Iris pigment epithelial cell (primary cell): ENCODE results near the gene IP6K1.
A peak's percentile ranks its signal among the peaks of the same experiment; 100 is the strongest.
"Not testable (repeated sequence)": the region's sequence is repeated elsewhere in the genome, so short reads cannot be mapped to it uniquely, and the experiment has no call there.

Experiments used
- DNase-seq: peaks from one replicate; pipeline ENCODE4 v3.0.0-alpha.2; 2011; ENCODE audit warnings: low read depth

The IP6K1 gene

DNA sequence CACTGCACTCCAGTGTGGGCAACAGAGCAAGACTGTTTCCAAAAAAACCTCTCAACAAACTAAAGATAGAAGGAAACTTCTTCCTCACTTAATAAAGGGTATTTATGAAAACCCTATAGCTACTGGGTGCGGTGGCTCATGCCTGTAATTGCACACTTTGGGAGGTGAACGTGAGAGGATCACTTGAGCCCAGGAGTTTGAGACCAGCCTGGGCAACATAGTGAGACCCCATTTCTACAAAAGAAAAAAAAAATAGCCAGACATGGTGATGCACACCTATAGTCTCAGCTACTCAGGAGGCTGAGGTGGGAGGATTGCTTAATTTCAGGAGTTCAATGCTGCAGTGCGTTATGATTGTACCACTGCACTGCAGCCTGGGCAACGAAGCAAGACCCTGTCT, 22.4 kb downstream of the IP6K1 start:
- no peak for DNase-seq

DNA sequence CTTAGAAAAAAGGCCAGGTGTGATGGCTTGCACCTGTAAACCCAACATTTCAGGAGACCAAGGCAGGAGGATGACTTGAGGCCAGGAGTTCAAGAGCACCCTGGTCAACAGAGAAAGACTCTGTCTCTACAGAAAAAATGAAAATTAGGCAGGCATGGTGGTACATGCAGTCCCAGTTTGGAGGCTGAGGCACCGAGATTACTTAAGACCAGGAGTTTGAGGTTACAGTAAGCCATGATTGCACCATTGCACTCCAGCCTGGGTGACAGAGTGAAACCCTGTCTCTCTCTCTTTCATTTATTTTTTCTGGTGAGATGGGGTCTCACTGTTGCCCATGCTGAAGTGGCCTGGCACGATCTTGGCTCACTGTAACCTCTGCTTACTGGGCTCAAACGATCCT, 24.7 kb downstream of the IP6K1 start:
- peak; percentile 41 for DNase-seq

DNA sequence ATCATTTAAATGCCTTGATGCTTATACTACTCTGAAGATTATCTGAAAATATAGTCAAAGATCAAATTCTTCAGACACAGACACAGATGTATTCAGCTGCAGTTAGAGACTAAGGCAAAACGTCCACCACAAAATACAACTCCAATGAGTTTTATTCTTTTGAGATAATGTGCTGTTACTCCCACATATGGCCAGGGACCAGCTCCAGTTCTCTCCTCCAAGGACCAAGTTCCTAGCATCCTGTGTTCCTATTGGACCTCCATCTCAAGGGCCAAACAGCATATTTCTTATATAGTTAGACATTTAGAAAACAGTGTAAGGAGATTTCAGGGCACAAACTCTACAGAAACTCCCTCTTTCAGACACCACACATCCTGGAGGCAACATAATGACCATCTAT, 27.1 kb downstream of the IP6K1 start:
- DNase-seq, result no peak

DNA sequence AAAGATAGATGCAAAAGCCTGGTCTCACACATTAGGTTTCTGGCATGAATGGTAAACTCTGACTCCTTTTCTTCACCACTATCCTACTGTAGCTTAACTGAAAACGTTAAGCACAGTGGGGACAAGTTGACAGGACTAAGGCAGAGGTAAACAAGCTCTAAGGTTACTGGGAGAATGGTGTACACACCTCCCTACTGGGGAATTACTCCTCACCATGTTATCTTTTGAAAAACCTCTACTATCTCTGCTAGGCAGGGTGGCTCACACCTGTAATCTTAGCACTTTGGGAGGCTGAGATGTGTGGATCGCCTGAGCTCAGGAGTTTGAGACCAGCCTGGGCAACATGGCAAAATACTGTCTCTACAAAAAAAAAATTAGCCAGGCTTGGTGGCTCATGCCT, 29.1 kb downstream of the IP6K1 start:
- no peak for DNase-seq

DNA sequence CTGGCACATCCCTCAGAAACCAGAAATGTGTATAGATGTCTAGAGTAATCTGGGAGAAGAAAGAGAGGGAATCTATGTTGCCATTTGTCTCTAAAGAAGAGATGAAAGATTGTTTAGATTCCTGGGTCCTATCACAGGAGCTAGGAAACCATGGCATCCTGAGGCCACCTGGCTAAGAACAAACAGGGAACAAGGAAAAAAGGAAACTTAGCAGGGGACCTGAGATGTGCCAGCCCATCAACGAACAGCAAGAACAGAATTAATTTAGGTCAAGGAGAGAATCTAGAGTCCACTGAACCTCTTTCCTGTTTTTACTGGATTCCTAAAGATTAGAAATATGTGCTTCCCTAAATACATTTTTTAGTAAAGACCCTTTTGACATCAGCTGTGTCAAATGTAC, 30.3 kb downstream of the IP6K1 start:
- DNase-seq, result no peak

DNA sequence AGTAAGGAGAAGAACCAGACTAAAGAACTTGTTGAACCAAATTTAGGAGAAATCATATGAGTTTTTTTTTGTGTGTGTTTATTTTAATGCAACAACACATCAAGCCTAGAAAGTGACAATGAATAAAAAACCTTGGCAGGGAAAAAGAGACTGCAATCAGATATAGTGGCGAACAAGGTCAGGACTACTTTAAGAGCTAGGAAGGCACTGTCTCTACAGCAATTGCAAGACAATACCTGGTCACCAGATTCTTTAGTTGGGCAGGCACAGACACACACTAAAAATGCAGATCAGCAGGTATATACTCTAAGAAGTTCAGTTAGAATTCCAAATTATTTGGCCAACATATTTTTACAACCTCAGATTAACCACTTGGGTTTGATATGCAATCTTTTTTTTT, 31.8 kb downstream of the IP6K1 start:
- no peak for DNase-seq

DNA sequence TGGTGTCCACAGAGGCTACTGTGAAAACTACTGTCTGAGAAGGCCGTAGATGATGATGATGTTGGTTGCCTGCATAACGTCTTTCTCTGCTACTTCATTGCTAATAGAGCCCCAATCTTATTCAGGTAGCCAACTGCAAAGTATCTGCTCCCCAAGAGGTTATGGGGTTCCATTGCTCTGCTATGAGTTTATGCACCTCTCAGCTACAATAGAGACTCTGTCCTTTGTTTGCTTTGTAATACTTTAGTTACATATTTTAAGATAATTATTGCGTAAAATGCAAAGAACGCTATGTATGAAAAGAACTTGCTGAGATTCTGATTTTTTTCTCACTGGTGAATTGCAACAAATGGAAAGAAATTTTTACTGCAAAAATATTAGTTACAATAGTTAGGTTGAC, 34.8 kb downstream of the IP6K1 start:
- DNase-seq, result no peak

DNA sequence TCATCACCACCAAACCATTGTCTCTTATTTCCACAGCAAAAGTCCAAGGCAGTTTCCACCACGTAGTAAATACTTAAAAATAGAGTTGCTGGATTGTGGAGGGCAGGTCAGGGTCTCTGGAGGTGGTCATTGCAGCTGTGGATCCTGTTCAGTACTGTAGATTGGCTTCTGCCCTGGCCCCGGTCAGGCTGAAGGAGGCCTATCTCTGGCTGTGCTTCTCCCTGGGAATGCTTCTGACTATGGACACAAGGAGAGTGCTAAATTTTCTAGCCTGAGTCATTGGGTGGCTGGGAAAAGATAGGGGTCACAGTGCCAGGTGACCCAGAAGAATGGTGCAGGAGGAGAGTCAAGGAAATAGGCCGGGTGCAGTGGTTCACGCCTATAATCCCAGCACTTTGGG, 36.3 kb downstream of the IP6K1 start:
- peak; percentile 29 for DNase-seq

DNA sequence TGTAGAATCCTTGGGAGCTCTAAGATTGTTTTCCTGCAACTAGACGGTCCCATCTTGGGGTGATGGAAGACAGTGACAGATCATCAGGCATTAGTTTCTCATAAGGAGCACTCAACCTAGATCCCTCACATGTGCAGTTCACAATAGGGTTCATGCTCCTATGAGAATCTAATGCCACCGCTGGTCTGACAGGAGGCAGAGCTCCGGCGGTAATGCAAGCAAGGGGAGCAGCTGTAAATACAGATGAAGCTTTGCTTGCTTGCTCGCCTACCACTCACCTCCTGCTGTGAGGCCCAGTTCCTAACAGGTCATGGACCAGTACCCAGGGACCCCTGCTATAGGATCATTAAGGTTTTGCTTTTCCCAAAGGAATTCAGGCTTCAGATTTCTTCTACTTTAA, 37.5 kb downstream of the IP6K1 start:
- not testable (repeated sequence) for DNase-seq

DNA sequence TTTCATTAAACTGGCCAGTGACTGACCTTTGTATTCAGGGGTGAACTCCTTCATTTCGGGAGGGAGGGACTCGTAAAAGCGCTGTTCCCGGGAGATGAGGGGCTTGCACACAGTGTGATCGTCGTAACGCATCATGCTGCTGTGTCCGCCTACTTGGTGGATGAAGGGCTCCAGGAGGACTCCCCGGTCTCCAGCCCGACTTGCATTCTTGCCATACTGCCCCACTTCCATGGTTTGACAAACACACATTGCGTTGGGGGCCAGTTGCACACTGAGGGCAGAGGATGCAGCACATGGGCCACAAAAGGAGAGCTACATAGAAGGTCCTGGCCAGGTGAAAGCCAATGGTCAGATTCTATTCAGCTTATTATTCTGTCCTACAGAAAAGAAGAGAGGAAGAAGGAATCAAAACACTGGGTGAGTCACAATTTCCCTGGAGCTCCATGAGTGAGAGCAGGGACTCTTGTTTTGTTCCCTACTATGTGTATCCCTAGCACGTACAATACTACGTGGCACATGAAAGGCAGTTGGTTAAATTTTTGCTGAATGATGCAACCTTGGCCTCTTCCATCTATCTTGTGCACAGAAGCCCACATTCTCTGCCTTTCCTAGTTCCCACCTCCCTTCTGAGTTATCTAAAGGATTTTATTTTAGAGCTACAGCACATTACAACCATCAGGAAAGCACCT, 38.4 kb downstream of the IP6K1 start:
- peak; percentile 92 for DNase-seq

DNA sequence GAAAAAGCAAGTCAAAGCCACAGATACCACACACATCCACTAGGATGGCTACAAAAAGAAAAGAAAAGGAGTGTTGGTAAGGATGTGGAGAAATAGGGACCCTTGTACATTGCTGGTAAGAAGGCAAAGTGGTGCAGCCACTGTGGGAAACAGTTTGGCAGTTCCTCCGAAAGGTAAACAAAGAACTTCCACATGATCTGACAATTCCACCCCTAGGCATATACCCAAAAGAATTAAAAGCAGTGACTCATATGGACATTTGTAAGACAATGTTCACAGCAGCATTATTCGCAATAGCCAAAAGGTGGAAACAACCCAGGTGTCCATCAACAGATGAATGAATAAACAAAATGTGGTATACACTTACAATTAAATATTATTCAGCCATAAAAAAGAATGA, 40.4 kb downstream of the IP6K1 start:
- DNase-seq, result peak; percentile 74

DNA sequence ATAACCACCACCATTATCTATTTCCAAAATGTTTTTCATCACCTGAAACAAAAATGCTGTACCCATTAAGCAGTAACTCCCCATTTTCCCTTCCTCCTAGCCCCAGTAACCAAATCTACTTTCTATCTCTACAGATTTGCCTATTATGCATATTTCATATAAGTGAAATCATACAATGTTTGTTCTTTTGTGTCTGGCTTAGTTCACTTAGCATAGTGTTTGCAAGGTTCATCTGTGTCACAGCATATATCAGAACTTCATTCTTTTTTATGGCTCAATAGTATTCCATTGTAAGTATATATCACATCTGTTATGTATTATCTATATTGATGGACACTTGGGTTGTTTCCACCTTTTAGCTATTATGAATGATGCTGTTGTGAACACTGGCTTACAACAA, 45.9 kb downstream of the IP6K1 start:
- no peak for DNase-seq

DNA sequence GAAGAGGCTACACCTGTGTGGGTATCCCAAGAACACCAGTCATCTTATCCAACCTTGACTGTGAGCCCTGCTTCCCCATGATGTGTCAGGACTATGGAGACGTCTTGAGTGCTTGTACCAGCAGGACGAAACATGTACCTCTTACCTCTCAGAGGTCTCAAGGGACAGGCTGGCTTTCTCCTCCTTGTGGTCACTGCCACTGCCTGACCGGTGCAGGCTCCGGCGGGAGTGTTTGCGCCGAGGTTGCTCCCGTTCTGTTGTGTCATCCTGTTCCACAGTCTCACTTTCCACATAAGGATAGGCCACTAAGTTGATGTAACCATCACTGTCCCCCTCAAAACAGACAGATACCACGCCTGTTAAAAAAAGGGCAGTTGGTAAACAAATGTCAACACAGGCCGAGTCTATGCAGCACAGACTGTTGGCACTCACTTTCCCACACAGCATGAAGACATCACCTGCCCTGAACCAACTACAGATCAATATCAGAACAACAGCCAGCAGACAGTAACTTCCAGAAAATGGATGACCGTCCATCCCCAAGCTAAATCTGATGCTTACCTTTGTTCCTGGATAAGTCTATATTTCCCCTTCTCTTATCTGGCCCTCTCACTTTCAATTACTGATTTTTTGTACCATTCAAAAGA, 48.2 kb downstream of the IP6K1 start:
- no peak for DNase-seq

DNA sequence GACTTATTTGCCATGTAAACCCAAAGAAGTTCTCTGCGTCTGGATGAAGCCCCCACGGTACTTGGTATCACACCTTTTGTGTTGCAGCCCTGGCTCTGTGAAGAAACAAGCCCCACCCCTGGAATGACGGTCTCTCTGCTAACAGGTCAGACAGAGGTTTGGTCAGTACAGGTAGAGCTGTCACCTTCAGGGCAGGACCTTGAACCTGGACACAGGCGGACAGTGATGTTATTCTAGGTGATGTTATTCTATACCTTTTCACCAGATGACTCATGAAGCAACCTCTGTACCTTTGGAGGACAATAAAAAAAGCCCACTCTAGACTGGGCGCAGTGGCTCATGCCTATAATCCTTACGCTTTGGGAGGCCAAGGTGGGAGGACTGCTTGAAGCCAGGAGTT, 51.6 kb downstream of the IP6K1 start:
- DNase-seq, result no peak

DNA sequence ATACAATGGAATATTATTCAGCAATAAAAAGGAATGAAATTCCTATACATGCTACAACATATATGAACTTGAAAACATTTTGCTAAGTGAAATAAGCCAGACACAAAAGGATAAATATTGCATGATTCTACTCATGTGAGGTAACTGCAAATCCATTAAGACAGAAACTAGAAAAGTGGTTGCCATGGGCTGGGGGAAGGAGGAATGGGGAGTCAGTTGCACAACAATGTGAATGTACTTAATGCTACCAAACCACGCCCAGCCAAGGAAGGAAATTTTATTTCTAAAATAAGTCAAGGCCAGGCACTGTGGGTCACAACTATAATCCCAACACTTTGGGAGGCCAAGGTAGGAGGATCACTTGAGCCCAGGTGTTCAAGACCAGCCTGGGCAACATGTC, 52.8 kb downstream of the IP6K1 start:
- DNase-seq, result peak; percentile 78

DNA sequence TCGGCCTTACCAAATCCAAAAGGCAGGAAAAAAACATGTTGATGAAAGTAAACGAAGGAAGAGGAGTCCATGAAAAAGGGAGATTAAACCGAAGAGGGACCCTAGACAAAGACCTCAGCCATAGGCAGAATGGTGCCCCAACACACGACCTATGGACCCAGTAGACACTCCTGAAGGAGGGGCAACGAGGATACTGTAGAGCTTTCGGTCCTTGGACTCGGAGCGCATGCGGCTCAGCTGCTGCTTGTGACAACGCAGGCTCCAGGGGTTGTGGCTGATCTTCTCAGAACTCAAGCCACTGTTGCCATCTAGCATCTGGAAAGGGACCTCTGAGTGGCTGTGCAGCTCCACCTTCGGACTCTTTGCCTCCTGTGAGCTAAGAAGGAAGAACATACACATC, 53.7 kb downstream of the IP6K1 start:
- DNase-seq, result no peak

DNA sequence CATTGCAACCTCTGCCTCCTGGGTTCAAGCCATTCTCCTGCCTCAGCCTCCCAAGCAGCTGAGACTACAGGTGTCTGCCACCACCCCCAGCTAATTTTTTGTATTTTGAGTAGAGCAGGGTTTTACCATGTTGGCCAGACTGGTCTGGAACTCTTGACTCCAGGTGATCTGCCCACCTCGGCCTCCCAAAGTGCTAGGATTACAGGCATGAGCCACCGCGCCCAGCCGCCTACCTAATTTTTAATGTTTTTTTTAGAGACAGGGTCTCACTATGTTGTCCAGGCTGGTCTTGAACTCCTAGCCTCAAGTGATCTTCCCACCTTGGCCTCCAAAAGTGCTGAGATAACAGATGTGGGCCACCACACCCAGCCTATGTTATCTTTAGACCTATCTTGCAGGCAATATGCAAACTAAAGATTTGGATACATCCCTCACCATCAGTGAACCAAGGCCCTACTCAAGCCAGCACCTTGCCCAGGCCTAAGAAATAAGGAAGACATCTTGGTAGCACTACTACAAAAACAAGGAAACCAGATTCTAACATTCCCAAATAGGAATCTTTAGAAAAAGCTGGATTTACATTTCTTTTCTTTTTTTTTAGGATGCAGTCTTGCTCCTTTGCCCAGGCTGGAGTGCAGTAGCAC, 56.3 kb downstream of the IP6K1 start:
- DNase-seq, result no peak

DNA sequence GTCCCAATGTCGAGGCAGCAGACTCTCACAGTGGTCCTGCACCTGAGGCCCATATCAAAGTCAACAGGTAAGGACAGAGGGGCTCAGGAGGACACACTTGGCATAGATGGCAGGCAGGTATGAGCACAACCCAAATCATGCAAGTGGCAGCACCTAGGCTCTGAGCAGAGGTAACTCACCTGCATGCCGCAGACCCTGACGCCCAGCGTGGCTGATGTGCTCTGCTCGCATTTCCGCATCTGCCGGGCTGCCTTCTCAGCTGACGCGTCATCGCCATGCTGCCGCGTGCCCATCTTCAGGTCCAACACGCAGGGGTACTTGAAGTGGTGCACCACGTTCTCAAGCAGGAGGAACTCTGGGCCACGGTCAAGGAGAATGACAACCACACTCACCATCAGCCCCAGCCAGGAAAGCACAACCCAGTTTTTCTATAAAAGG, 58.4 kb downstream of the IP6K1 start:
- DNase-seq, result no peak

DNA sequence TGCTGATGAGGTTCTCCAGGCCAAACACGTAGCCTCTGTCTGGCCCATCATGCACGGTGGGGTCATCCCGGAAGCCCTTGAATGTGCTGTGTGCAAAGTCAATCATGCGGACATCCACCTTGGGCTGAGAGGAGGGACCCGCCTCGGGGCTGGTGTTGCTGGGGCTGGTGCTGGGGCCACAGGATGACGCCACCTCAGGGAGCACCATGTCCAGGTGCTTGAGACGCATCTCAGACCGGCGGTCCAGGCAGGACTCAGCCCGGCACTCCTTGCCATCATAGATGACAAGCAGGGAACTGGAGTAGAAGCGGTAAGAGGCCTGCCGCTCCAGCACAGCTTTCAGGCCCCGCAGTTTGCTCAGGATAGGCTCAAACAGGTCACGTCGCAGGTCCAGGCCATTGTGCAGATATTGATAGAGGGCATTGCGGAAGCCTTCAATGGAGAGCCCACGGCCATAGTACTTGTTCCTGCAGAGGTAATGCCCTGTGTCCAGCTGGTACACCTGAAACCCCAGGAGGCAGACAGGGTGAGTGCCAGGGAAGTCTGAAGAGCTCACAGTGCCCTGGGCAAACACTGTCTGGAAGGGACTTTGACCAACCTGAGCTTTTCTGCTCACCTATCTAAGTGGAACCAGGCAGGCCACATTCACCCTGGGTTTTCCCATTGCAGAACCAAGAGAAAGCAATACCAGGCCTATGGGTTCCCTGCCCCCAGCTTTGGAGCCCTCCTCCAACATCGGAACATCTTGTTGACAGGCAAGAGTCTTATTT, 59.0 kb downstream of the IP6K1 start:
- no peak for DNase-seq

DNA sequence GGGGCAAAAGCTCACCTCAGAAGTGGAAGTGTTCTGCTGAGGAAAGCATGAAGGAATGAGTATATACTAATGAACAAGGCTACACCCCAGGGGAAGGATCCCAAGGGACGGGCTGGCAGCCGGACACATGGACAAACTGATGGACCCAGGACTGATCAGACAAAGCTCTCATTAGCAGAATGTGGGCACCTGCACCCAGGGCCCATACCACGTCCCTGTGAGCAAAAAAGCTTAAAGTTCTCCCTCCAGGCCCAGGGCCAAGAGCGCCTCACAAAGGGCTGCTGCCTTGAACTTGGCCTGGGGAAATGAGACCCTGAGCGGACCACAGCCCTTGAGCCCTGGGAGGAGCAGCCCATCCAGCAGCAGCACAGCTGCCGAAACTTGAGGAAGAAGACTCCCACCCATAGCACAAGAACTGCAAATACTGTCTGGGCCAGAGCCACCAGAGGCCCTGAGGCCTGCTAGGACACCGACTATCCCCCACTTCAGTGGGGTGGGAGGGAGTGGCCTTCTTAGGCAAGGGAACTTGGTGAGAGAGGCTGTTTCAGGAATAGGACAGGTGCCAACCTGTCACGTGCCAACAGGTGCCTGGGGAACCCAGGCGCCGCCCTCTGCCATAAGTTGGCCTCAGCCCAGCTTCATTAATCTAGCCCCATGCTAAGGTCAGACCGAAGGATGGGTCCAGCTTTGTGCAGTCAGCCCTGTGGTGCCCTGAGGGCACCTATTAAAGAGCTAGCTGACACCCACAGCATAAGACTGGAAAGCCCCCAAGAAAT, 60.2 kb downstream of the IP6K1 start:
- DNase-seq, result no peak

DNA sequence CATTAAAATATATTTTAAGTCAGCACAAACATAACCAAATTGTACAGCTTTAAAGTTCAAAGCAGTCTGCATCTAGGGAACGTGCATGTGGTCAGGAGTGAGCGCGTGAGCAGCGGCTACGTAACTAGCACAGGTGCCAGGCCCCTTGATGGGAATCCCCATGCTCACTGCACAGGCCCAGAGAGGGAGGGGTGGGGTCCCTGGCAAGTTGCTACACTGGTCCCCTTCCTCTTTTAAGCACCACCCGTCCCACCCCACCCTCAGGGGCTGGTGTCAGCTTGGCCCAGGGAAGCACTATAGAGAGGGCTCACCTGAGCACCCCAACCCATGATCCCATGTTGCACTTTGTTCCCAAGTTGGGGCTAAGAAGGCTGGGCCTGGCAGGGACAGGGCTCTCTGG, 61.8 kb downstream of the IP6K1 start:
- no peak for DNase-seq
